GM21825 (cell line): ENCODE results near the gene ERCC8.
"Not testable (repeated sequence)": the region's sequence is repeated elsewhere in the genome, so short reads cannot be mapped to it uniquely, and the experiment has no call there.

Experiments
- ATAC-seq: cut with Tn5 transposase; IDR thresholded peaks from one replicate; pipeline ENCODE4 v1.9.1; 2021; ENCODE audit warnings: mild to moderate bottlenecking, moderate library complexity; ENCODE audit not compliant: unreplicated experiment

Gene ERCC8

DNA sequence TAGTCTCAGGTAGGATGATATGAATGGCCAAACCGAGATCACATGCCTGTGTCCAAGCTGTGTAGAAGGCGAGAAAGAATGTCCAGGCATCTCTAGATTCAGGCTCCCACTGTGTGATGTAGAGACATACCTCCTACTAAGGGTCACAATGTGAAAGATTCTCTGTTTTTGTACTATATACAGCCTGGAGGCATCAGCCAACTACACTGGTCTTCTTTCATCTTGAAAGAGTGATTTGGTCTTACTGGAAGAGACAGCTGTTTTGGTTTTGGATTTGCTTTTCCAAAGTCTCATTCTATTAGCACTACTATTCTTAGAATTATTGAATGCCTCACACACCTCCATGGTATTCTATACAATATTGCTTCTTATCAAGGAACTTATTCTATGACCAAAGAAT lies 26.4 kb downstream of the ERCC8 start:
- ATAC-seq = no peak

- no peak for ATAC-seq
Measured at GRCh38 chr5:60916646-60917045, 28.2 kb downstream of the ERCC8 start.

DNA sequence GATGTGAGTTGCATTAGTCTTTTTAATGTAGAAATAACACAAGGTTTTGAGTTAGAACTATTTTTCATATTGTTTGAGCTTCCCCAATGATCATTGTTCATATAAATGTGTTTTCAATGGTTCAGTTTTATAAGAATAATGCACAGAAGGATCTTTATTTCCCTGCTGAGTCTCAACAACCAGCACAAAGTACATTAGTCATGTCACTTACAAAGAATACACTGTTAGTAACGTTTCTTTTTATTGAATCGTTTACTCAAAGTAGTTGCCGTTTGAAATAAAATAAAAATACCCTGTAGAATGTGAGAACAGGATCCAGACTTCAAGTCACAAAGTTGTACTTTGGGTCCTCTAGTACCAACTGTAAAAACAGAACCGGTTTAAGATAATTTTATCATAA lies 41.5 kb downstream of the ERCC8 start:
- no peak for ATAC-seq

DNA sequence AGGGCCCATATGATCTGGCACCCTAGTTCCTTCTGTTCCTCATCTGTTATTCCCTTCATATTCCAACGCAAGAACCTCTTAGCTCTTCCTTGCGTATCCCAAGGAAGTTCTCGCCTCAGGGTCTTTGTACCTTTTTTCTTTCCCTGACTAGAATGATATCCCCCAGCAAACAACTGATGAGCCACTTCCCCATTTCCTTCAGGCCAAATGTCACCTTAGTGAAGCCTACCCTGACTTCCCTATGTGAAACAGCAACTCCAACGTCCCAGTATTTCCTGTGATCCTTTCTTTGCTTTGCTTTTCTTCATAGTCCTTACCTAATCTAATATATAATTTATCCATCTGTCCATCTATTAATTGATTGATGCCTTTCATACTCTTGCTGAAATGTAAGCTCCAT lies 47.9 kb downstream of the ERCC8 start:
- ATAC-seq = no peak

GRCh38 chr5:60893521-60893920 lies 51.3 kb downstream of the ERCC8 start:
- ATAC-seq = no peak

DNA sequence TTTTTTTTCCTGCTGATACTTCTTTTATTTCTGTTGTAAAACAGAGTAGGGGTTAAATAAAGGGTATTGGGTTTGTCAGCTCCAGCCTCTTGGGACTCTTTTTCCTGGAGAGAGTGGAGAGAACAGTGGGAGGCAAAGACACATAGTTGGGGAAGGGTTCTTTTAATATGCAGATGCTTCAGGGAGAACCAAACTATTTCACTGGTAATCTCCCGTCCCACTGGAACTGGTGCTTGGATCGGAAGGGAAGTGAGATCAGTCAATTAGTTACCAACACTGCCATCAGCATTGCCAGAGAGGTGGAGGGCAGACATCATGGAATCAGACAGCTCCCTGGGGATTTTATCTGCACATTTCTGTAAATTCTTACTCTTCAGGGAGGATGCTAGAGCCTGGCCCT lies 53.2 kb downstream of the ERCC8 start:
- ATAC-seq = no peak

GRCh38 chr5:60888359-60889061 lies 56.4 kb downstream of the ERCC8 start:
- peak; percentile 60 for ATAC-seq

- ATAC-seq = no peak
Measured at GRCh38 chr5:60887746-60888145, 57.1 kb downstream of the ERCC8 start.

DNA sequence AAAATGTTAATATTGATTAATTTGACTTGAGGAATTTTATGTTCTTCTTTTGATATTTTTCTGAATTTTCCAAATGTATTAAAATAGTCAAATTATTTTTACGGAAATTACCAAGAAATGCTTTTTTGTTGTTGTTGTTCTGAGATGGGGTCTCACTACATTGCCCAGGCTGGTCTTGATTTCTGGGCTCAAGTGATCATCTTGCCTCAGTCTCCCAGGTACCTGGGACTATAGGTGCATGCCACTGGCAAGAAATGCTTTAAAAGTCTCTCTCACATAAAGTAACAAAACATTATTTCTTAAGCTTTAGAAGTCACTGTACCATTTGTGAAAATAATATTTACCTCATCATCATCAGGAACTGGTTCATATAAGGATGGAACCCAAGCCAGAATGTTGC lies 57.8 kb downstream of the ERCC8 start:
- ATAC-seq = no peak

GRCh38 chr5:60886158-60886557 lies 58.7 kb downstream of the ERCC8 start:
- no peak for ATAC-seq

DNA sequence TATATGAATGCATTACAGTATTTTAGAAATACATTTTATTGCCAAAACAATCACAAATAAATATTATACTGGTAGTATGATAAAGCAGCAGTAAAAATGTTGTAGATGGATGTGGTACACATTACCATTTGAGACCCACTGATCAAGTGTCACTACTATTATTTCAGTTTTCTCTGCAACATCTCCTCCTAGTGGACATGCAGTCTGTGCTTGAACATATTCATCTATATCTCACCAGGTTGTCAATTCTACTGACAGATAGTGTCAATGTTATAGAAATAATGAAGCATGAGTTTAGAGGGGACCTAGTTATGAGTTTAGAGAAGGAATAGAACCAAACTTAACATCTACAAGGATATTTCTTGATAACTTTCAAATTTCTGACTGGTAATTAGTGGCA lies 61.6 kb downstream of the ERCC8 start:
- no peak for ATAC-seq

DNA sequence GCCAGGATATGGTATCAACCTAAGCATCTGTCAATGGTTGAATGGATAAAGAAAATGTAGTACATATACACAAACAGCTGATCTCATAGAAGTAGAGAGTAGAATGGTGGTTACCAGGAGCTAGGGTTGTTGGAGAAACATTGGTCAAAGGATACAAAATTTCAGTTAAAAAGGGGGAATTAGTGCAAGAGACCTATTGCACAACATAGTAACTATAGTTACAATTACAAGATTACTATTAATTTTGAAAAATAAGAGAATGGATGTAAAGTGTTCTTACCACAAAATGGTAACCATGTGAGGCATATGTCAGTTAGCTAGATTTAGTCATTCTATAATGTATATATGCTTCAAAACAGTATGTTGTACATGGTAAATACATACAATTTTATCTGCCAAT lies 72.0 kb downstream of the ERCC8 start:
- no peak for ATAC-seq

DNA sequence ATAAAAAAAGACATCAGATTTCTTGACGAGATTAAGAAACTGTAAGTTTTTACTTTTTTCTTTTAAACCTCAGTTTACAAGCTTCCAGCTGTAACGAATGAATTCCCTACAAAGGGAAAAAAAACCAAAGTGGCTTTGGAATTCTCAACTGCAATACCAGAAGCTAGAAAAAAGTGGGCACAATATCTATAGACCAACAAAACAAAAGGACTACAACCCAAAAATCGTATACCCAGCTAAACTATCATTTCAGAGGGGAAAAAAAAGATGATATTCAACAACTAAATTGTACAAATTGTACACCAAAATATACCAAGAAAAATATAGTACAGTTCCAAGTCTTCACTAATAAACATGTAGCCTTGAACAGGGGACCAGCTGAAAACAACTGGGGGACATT lies 74.0 kb downstream of the ERCC8 start:
- no peak for ATAC-seq

- not testable (repeated sequence) for ATAC-seq
Measured at GRCh38 chr5:60860572-60860971, 84.3 kb downstream of the ERCC8 start.

DNA sequence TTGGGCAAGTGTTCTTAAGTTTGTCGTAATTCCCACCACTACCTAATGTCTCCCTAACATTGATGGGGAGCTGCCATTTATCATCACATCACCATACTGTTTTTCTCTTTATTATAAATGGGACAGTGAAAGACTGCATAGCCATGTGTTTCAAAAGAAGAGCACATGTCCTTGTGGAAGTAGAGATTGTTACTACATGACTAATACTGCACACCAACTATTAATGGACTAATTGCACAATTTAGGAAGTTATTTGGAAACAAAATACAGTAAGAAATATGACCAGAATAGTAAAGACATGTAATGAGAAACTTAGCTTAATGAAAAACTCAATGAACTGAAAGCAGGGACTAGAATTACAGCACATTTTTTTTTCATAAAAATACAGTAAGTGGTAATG lies 88.8 kb downstream of the ERCC8 start:
- no peak for ATAC-seq

GRCh38 chr5:60852940-60853339 lies 91.9 kb downstream of the ERCC8 start:
- no peak for ATAC-seq

DNA sequence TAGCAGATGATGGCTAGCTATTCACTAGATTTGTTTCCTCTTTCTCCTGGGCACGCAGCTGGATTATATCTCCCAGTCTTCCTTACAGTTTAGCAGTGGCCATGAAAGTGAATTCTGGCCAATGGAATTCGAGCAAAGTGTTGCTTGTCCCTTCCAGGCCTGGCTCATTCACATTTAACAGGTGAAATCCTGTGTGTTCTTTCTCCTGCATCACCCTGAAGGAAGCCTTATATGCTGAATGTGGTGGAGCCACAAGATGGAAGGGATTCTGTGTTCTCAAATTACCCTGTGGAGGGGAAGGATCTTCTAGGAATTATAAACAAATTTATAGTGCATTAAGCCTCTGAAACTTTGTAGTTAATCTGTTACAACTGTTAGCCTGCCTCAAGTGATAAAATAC lies 92.6 kb downstream of the ERCC8 start:
- ATAC-seq = no peak

- ATAC-seq = no peak
Measured at GRCh38 chr5:60851626-60852025, 93.2 kb downstream of the ERCC8 start.

DNA sequence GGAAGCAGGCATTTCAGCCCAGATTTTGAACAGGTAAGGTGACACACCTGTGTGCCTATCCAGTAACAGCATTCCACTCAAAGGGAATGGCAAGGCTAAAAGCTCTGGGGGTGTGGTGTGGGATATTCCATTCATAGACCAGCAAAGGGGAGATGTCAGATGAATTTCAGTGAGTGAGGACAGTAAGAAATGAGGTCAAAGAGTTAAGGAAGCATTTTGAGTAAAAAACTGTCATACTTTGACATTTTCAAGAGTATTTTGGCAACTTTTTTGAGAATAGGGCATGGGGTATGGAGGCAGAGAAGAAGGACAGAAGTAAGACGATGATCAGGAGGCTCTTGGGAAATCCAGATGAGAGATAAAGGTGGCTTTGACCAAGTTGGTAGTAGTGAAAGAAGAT lies 98.6 kb downstream of the ERCC8 start:
- ATAC-seq = no peak

DNA sequence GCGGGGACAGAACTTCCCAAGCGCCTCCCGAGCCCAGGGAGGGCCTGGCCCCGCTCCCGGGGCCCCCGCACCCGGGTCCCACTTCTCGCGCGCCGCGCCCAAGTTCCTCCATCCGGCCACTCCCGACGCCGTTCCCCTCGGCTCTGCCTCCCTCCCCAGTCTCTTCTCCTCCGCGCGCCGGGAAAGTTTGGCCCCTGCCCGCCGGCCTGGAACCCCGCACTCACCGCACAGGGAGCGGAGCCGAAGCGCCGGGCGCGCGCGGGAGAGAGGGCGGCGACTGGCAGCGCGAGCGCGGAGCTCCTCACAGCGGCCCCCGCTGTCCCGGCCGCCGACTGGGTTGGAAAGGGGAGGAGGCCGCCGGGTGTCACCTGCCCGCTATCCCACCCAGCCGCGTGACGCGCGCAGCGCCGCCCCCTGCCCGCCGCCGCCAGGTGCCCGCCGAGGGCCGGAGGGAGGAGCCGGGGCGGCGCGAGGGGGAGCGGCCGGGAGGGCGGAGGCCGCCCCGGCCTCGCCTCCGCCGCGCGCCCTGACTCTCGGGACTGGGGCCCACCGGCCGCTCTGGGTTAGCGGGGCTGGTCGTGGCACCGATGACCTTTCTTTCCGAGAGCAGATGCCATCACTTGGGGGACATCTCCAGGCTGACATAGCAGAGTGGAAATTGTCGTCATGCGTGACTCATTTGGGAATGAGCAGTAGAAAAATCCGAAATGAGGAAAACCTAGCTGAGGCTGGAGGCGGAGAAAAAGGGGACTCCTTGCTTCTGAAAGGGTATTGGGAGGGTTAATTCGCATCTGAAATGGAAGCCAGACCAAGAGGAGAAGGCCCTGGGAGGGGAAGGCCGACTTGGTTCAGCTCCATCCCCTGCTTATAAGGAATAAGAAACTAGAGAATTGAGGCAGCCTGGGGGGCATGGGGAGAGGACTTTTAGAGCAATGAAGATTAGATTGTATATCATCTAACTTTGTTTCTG lies 100.6 kb downstream of the ERCC8 start, which contains the start of gene ELOVL7:
ELOVL7 (minus strand) TSS at position 334 of the 970 bp plus-strand sequence. CDS start 56,872 bp downstream, outside the sequence.
- peak; percentile 96 for ATAC-seq

DNA sequence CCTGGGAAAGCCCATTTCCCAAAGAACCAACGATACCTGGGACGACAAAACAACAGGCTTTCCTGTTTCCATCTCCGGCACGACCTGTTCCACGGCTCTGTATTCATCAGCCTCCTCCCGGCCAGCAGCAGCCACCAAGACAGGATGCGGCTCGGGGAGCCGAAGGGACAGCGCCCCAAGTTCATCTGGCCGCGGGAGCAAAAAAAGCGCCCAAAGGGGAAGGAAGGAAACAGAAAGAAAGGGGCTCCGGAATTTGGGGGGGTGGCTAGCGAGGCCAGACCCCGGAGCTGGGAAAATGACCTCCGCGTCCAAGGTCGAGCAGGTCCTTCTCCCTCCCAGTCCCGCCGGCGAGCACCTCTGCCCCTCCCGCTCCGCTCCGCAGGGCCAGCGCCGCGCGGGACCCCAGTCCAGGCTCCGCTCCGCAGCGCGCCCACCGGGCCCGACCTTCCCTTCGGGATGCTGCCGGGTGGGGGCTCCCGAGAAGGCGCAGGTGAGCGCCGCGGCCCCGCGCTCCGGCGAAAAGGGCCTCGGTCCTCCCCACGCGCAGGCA lies 101.4 kb downstream of the ERCC8 start:
- ATAC-seq = peak; percentile 23
